H1 (cell line): ENCODE measurements around the gene CDK9. TPM values are rescaled to one million over a fixed set of nuclear protein-coding genes. Genes with fewer than 3 reads are reported as not detected.

ENCODE experiments used
- BACH1 ChIP-seq: IDR thresholded peaks from 2 replicates; pipeline ENCODE4 v1.6.1; 2012; ENCODE audit warnings: low read length, improper control_type of control experiment
- CREB1 ChIP-seq: IDR thresholded peaks from 2 replicates; pipeline ENCODE4 v1.6.1; 2012; ENCODE audit warnings: inconsistent platforms
- NANOG ChIP-seq: IDR thresholded peaks from 2 replicates; pipeline ENCODE4 v1.6.1; 2011; ENCODE audit warnings: low read length, low read depth, mild to moderate bottlenecking, inconsistent platforms; ENCODE audit not compliant: insufficient read depth, poor library complexity, severe bottlenecking
- NRF1 ChIP-seq: IDR thresholded peaks from 2 replicates; pipeline ENCODE4 v1.6.1; 2011; ENCODE audit warnings: mild to moderate bottlenecking, low read depth, low read length, improper control_type of control experiment
- PHF8 ChIP-seq: fragments of 200-600 bp; sonication (generic); conservative IDR thresholded peaks from 2 replicates; pipeline ENCODE4 v1.7.1; 2012; ENCODE audit warnings: low read depth, mild to moderate bottlenecking, inconsistent platforms, low read length, moderate library complexity
- RAD21 ChIP-seq, 2 experiments: IDR thresholded peaks in 1 of 2; conservative IDR thresholded peaks in 1 of 2; 2 replicates each; pipeline ENCODE4 v1.6.1; 2011; ENCODE audit warnings: low read depth in 2 of 2, low read length in 2 of 2, improper control_type of control experiment in 1 of 2, inconsistent platforms in 1 of 2, mild to moderate bottlenecking in 1 of 2, moderate library complexity in 1 of 2
- TAF1 ChIP-seq: IDR thresholded peaks from 2 replicates; pipeline ENCODE4 v1.6.1; 2011; ENCODE audit warnings: mild to moderate bottlenecking, low read depth, low read length
- TBP ChIP-seq: IDR thresholded peaks from 2 replicates; pipeline ENCODE4 v1.6.1; 2011; ENCODE audit warnings: low read depth, low read length, improper control_type of control experiment
- polyA plus RNA-seq, 7 experiments: library from polyadenylated mRNA; depleted of rRNA in 3 of 7; stranded (reverse) in 5 of 7; unstranded in 2 of 7; fragments of >200 nt in 5 of 7; fragments of 200-250 nt in 2 of 7; gene quantifications; 1 replicate in 5 of 7; 2 replicates in 1 of 7; 4 replicates in 1 of 7; pipeline versions ENCODE4 v1.2.1 to v1.2.3, GENCODE V29; 2011 to 2013; ENCODE audit warnings: missing spikeins in 2 of 7, mixed read lengths in 2 of 7
- total RNA-seq: library from RNA; stranded (reverse); fragmentation: NEBNext Ultra II Directional; extraction: Animal tissue kit (Norgen Biotek cat#: 25700); gene quantifications from 2 replicates; pipeline ENCODE4 v1.2.1, GENCODE V29; 2021
- TF ChIP-seq, protein P1 (sequence below): fragments of 300-600 bp; sonication (generic); IDR thresholded peaks from 2 replicates; pipeline ENCODE4 v1.7.1; 2012; ENCODE audit warnings: low read length, moderate library complexity, mild to moderate bottlenecking, inconsistent platforms; ENCODE audit not compliant: insufficient replicate concordance

Gene CDK9
- total and polyA plus RNA-seq, 2 of the 8 experiments (the other 6 are each of a cell fraction or from before 2014, with no cell fraction given), result 69.1 to 87.5 TPM

DNA sequence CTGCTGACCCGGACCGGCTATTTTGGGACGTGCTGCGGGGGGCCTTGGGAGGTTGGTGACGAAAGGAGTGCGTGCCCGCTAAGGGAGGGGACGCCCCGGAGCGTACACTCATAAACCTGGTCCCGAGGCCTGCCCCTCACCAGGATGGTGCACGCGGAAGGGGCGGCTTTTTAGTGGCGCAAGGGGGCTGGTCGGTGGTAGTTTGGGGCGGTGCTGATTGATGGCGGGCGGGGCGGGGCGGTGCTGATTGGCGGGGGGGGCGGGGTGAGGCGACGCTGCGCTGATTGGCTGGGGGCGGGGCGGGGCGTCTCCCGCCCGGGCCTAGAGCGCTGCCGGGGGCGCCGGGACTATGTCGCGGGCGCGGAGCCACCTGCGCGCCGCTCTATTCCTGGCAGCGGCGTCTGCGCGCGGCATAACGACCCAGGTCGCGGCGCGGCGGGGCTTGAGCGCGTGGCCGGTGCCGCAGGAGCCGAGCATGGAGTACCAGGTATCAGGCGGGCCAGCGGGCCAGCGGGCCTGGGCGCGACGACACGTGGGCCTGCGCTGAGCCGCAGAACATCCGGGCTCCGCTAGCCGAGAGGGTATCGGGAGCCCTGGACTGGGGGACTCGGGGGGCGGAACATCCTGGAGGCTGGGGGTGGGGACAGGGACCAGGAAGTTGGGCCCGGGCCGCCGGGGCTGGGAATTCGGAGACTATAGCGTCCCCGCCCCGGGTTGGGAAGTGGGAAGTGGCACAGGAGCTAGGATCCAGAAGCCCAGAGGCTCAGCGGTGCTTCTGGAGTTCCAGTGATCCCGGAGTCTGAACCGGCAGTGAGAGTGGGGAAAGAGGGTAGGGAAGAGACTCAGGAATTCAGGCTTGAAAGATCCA, 17.0 kb downstream of the CDK9 start, which contains the start of gene FPGS (continued):
- TF ChIP-seq, protein P1, sequence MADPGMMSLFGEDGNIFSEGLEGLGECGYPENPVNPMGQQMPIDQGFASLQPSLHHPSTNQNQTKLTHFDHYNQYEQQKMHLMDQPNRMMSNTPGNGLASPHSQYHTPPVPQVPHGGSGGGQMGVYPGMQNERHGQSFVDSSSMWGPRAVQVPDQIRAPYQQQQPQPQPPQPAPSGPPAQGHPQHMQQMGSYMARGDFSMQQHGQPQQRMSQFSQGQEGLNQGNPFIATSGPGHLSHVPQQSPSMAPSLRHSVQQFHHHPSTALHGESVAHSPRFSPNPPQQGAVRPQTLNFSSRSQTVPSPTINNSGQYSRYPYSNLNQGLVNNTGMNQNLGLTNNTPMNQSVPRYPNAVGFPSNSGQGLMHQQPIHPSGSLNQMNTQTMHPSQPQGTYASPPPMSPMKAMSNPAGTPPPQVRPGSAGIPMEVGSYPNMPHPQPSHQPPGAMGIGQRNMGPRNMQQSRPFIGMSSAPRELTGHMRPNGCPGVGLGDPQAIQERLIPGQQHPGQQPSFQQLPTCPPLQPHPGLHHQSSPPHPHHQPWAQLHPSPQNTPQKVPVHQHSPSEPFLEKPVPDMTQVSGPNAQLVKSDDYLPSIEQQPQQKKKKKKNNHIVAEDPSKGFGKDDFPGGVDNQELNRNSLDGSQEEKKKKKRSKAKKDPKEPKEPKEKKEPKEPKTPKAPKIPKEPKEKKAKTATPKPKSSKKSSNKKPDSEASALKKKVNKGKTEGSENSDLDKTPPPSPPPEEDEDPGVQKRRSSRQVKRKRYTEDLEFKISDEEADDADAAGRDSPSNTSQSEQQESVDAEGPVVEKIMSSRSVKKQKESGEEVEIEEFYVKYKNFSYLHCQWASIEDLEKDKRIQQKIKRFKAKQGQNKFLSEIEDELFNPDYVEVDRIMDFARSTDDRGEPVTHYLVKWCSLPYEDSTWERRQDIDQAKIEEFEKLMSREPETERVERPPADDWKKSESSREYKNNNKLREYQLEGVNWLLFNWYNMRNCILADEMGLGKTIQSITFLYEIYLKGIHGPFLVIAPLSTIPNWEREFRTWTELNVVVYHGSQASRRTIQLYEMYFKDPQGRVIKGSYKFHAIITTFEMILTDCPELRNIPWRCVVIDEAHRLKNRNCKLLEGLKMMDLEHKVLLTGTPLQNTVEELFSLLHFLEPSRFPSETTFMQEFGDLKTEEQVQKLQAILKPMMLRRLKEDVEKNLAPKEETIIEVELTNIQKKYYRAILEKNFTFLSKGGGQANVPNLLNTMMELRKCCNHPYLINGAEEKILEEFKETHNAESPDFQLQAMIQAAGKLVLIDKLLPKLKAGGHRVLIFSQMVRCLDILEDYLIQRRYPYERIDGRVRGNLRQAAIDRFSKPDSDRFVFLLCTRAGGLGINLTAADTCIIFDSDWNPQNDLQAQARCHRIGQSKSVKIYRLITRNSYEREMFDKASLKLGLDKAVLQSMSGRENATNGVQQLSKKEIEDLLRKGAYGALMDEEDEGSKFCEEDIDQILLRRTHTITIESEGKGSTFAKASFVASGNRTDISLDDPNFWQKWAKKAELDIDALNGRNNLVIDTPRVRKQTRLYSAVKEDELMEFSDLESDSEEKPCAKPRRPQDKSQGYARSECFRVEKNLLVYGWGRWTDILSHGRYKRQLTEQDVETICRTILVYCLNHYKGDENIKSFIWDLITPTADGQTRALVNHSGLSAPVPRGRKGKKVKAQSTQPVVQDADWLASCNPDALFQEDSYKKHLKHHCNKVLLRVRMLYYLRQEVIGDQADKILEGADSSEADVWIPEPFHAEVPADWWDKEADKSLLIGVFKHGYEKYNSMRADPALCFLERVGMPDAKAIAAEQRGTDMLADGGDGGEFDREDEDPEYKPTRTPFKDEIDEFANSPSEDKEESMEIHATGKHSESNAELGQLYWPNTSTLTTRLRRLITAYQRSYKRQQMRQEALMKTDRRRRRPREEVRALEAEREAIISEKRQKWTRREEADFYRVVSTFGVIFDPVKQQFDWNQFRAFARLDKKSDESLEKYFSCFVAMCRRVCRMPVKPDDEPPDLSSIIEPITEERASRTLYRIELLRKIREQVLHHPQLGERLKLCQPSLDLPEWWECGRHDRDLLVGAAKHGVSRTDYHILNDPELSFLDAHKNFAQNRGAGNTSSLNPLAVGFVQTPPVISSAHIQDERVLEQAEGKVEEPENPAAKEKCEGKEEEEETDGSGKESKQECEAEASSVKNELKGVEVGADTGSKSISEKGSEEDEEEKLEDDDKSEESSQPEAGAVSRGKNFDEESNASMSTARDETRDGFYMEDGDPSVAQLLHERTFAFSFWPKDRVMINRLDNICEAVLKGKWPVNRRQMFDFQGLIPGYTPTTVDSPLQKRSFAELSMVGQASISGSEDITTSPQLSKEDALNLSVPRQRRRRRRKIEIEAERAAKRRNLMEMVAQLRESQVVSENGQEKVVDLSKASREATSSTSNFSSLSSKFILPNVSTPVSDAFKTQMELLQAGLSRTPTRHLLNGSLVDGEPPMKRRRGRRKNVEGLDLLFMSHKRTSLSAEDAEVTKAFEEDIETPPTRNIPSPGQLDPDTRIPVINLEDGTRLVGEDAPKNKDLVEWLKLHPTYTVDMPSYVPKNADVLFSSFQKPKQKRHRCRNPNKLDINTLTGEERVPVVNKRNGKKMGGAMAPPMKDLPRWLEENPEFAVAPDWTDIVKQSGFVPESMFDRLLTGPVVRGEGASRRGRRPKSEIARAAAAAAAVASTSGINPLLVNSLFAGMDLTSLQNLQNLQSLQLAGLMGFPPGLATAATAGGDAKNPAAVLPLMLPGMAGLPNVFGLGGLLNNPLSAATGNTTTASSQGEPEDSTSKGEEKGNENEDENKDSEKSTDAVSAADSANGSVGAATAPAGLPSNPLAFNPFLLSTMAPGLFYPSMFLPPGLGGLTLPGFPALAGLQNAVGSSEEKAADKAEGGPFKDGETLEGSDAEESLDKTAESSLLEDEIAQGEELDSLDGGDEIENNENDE, result no peak
- TF ChIP-seq NRF1, result 0 out of 2 replicates have a peak, but pooled peaks have one; percentile 7
- TF ChIP-seq CREB1, result peak; percentile 14; the same call in 1 of the 2 replicates
- no peak for TF ChIP-seq RAD21 (IDR thresholded peaks at IDR 0.05 in 1 of 2, conservative IDR thresholded peaks at IDR 0.05 in 1 of 2; ENCODE audit: low read depth in 2 of 2, low read length in 2 of 2)
- TF ChIP-seq TBP, result peak; percentile 54
- TF ChIP-seq TAF1, result peak; percentile 79
- TF ChIP-seq NANOG, result peak; percentile 7
- peak; percentile 33; the same call in 1 of the 2 replicates for TF ChIP-seq BACH1
- peak; percentile 100 for TF ChIP-seq PHF8
